Fibroblast of villous mesenchyme (primary cell): Measurements from ENCODE around the gene GFOD1. TPM values are rescaled to one million over a fixed set of nuclear protein-coding genes. Genes with fewer than 3 reads are reported as not detected.

Experiments
- DNase-seq: peaks from one replicate; pipeline ENCODE4 v3.0.0-alpha.2; 2010; ENCODE audit warnings: low read depth
- H3K4me3 ChIP-seq: 2 replicates; pipeline ENCODE4 v1.5.1; 2011; ENCODE audit warnings: low read depth, mild to moderate bottlenecking, low read length
- total RNA-seq: library from RNA; depleted of rRNA; stranded (reverse); fragments of >200 nt; gene quantifications from 2 replicates; pipeline ENCODE4 v1.2.3, GENCODE V29; 2012
- TF ChIP-seq, protein P1 (sequence below): IDR thresholded peaks from 2 replicates; pipeline ENCODE4 v1.5.1; 2012; ENCODE audit warnings: low read depth, mild to moderate bottlenecking, low read length; ENCODE audit not compliant: insufficient read depth

The GFOD1 gene, protein sequence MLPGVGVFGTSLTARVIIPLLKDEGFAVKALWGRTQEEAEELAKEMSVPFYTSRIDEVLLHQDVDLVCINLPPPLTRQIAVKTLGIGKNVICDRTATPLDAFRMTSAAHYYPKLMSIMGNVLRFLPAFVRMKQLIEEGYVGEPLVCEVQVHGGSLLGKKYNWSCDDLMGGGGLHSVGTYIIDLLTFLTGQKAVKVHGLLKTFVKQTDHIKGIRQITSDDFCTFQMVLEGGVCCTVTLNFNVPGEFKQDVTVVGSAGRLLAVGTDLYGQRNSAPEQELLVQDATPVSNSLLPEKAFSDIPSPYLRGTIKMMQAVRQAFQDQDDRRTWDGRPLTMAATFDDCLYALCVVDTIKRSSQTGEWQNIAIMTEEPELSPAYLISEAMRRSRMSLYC
- total RNA-seq, result 4.2 and 4.7 TPM in 2 replicates

DNA sequence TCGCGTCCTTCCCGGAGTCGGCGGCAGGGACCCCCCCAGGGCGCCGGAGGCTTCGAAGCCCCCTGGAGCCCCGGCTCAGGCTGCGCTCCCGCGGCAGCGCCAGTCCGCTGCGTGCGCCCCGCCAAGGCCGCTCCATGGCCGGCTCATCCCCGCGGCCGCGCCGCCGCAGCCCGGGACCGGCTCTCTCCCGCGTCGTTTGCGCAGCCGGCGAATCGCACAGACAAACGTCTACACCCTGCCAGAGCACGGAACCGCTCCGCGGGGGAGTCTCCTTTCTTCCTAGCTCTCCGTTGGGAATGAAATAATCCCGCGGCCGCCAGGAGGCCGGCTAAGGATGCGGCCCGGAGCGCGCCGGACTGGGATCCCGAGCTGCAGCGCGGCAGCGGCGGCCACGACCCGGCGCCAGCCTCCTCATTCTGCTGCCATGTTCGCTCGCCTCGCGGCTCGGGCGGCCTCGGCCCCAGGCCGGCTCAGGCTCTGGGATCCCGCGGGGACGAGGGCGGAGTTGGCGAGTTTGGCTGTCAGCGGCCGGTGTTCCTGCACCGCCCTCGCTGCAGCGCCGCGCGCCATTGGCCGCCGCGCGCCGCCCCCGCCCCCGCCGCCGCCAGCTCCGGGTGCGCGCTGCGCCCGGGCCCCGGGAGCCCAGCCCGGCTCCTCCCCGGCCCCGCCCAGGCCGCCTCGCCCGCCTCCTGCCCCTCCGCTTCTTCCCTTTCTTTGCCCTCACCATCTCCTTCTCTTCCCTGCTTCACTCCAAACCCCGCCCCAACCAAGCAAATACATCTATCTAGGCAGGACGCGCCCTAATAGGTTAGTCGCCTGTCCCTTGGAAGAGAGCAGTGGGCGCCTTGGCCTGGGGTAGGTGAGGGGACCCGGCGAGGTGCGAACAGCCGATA, at the start of gene GFOD1:
GFOD1 (minus strand) TSS at position 479 of the 893 bp plus-strand sequence. CDS start 710 bp downstream, outside the sequence.
- H3K4me3 ChIP-seq, result peak within 1 kb of the TSS; percentile 82
- peak; percentile 86 for DNase-seq
- TF ChIP-seq, protein P1, sequence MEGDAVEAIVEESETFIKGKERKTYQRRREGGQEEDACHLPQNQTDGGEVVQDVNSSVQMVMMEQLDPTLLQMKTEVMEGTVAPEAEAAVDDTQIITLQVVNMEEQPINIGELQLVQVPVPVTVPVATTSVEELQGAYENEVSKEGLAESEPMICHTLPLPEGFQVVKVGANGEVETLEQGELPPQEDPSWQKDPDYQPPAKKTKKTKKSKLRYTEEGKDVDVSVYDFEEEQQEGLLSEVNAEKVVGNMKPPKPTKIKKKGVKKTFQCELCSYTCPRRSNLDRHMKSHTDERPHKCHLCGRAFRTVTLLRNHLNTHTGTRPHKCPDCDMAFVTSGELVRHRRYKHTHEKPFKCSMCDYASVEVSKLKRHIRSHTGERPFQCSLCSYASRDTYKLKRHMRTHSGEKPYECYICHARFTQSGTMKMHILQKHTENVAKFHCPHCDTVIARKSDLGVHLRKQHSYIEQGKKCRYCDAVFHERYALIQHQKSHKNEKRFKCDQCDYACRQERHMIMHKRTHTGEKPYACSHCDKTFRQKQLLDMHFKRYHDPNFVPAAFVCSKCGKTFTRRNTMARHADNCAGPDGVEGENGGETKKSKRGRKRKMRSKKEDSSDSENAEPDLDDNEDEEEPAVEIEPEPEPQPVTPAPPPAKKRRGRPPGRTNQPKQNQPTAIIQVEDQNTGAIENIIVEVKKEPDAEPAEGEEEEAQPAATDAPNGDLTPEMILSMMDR, result no peak

DNA sequence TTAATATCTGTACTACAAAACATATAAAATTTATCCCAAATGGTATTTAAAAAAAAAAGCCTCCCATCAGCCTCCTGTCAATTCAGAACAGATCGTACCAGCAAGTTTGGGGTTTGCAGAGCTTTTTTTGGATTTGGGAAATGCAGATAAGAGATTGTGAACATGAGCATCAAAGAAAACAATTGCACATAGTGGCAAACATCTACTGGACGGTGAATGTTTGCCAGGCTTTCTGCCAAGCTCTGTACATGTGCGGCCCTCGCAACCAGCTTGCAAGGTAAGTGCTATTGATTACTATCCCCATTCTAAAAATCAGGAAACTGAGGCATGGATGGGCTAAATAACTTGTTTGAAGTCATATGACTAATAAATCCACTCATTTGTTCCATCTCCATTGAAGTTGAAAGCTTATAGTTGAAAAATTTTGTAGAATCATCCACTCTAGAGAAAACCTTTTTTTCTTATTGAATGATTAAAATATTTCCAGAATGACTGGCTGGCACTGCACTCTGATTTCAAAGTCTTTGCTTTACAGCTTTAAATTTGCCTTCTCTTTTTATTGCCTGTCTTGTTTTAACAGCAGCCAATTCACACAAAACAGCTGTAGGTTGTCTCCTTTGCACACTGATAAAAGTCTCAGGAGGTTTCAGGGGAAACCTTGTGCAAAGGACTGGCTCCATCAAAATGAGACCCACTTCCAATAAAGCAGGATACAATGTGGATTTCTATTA, 49.6 kb upstream of the GFOD1 start:
- DNase-seq, result peak; percentile 51
- H3K4me3 ChIP-seq, result no peak overlapping the region

DNA sequence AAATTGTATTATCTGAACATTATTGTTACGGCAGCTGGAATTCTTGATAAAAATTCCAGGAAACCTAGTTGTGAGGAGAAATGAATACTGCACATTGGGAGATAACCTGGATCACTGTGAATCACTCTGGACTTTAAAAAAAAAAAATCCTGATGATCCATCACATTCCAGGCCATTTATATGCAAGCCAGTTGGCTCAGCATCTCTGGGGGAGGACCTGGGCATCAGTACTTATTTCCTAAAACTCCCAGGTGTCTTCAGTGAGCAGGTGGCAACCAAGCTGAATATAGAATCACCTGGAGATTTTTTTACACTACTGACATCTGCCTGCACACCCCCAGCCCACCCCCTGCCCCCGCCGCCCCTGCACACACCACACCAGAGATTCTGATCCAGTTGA, 47.9 kb upstream of the GFOD1 start:
- no peak for DNase-seq
- no peak overlapping the region for H3K4me3 ChIP-seq
- TF ChIP-seq, protein P1, result no peak

More for the DNA sequence above, 49.6 kb upstream of the GFOD1 start:
- TF ChIP-seq, protein P1, result no peak

DNA sequence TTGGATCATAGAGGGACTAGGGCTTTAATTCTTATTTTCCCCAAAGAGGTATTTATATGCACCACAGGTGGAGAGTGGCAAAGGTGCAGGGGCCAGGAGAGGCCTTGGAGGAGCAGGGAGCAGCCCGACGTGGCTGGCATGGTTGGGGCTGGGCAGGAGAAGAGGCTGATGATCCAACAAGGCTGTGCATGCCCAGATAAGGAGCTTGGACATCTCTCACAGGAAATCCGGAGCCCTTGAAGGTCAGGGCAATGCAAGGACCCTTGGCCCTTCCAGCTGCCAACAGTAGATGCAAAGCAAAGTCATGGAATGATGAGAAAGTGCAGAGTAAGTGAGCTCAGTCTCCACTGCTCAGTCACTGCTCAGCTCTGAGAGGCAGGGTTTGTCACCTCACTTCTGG, 47.1 kb upstream of the GFOD1 start:
- no peak overlapping the region for H3K4me3 ChIP-seq
- DNase-seq, result no peak
- TF ChIP-seq, protein P1, result no peak

DNA sequence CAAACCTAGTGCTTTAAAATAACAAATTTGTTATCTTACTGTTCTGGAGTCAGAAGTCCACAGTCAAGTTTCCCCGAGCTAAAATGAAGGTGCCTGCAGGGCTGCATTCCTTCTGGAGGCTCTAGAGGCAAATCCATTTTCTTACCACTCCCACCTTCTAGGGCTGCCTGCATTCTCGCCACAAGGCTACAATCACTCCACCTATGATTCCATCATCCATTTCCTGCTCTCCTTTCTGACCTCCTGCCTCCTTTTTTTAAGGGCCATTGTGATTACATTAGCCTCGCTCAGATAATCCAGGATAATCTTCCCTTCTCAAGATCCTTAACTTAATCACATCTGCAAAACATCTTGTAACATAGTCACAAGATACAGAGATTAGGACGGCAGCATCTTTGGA, 44.6 kb upstream of the GFOD1 start:
- no peak overlapping the region for H3K4me3 ChIP-seq
- TF ChIP-seq, protein P1, result no peak
- peak; percentile 84 for DNase-seq

DNA sequence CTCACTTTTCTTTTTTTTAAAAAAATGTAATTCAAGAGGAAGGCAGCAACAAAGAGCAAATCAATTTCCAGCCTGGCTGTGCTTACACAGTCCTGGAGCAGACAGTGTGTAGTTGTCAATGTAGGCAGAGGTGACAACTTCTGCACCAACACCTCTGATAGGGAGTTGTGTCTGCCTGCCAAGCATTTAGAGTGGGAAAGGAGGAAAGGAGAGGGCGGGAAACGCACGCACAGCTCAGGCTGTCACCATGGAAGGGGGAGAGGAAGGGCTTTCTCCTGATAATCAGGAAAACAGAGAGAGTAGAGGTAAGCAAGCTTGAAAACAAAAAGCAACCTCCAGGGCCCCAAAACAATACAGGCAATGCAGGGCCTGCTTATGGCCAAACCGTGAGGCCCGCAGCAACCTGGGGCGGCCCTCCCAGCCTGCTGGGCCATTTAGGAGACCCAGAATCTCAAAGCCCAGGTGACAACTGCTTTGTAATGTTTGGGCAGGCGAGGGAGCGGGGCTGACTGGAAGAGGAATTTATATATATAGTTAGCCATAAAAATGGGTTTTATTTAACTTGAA, 41.5 kb upstream of the GFOD1 start:
- TF ChIP-seq, protein P1, result no peak
- no peak for DNase-seq

More for the DNA sequence above, 41.5 kb upstream of the GFOD1 start:
- no peak overlapping the region for H3K4me3 ChIP-seq
